Panc1 (cell line): ENCODE measurements around the gene PIGM. TPM values are rescaled to one million over a fixed set of nuclear protein-coding genes. Genes with fewer than 3 reads are reported as not detected.

Experiments
- ATAC-seq: fragments of 200-7000 bp; cut with Tn5 transposase; 2 replicates; pipeline ENCODE4 v1.9.1; 2020; ENCODE audit warnings: mild to moderate bottlenecking, moderate library complexity
- BruUV-seq: library from RNA; stranded (reverse); fragments of 400-500 nt; replicated peaks from 2 replicates; lab custom pipeline; 2021; lab: Mats Ljungman, UMichigan
- CTCF ChIA-PET: fragments of 300-600 bp; sonication (Branson Sonifier 250); formaldehyde crosslinking; loops from one replicate; lab custom pipeline; 2022; ENCODE audit warnings: antibody characterized with exemption; lab: Charles Lee
- POLR2A ChIA-PET: fragments of 300-600 bp; sonication (Branson Sonifier 250); formaldehyde crosslinking; loops from one replicate; lab custom pipeline; 2022; ENCODE audit warnings: antibody characterized with exemption; lab: Charles Lee
- DNase-seq: peaks from one replicate; pipeline ENCODE4 v3.0.0-alpha.2; 2010; ENCODE audit warnings: low read depth, low spot score
- H3K27ac ChIP-seq: 2 replicates; pipeline ENCODE4 v1.5.1; 2011; ENCODE audit warnings: mild to moderate bottlenecking, low read length, inconsistent platforms
- H3K27me3 ChIP-seq: fragments of 200-500 bp; sonication (Bioruptor generic); 2 replicates; pipeline ENCODE4 v1.6.0; 2014; ENCODE audit warnings: low read length, inconsistent platforms; ENCODE audit not compliant: control insufficient read depth, insufficient read depth
- H3K36me3 ChIP-seq: fragments of 200-500 bp; sonication (Bioruptor generic); 2 replicates; pipeline ENCODE4 v1.5.1; 2014; ENCODE audit warnings: inconsistent platforms, mild to moderate bottlenecking, low read length, moderate library complexity; ENCODE audit not compliant: control insufficient read depth, insufficient read depth
- H3K4me1 ChIP-seq: 2 replicates; pipeline ENCODE4 v1.5.1; 2011; ENCODE audit warnings: inconsistent platforms, mild to moderate bottlenecking, low read length, moderate library complexity; ENCODE audit not compliant: control insufficient read depth, insufficient read depth
- H3K4me3 ChIP-seq, 2 experiments: 2 replicates each; pipeline ENCODE4 v1.5.1; 2011 to 2012; ENCODE audit warnings: low read depth in 2 of 2, low read length in 2 of 2, mild to moderate bottlenecking in 2 of 2, inconsistent platforms in 1 of 2, moderate library complexity in 1 of 2
- H3K9me3 ChIP-seq: fragments of 200-500 bp; sonication (Bioruptor generic); 2 replicates; pipeline ENCODE4 v1.5.1; 2014; ENCODE audit warnings: low read depth, mild to moderate bottlenecking, inconsistent platforms, low read length, moderate library complexity; ENCODE audit not compliant: control insufficient read depth, insufficient read depth
- POLR2AphosphoS5 ChIP-seq: IDR thresholded peaks from 2 replicates; pipeline ENCODE4 v1.6.1; 2012; ENCODE audit warnings: mild to moderate bottlenecking, low read depth, low read length, moderate library complexity
- SIN3A ChIP-seq: IDR thresholded peaks from 2 replicates; pipeline ENCODE4 v1.6.1; 2012; ENCODE audit warnings: low read depth, mild to moderate bottlenecking, low read length, moderate library complexity, borderline replicate concordance; ENCODE audit not compliant: insufficient read depth
- TCF7L2 ChIP-seq: IDR thresholded peaks from 2 replicates; pipeline ENCODE4 v1.6.1; 2011; ENCODE audit warnings: mild to moderate bottlenecking, low read depth, low read length, inconsistent platforms
- in situ Hi-C: cut with HindIII; loops from 2 replicates; pipeline ENCODE4 v1.10.0; 2016; ENCODE audit warnings: low sequenced_read_pairs, low pct_unique_long_range_greater_than_20kb
- intact Hi-C: fragments of 100-400 bp; cut with micrococcal nuclease; formaldehyde crosslinking; loops from one replicate; pipeline ENCODE4 v1.10.0; 2022; ENCODE audit not compliant: unreplicated experiment
- total RNA-seq: library from RNA; stranded (reverse); gene quantifications from one replicate; pipeline ENCODE4 v1.2.1, GENCODE V29; 2021; ENCODE audit not compliant: unreplicated experiment
- TF ChIP-seq, protein P1 (sequence below), 2 experiments: IDR thresholded peaks; 2 replicates each; pipeline ENCODE4 v1.6.1; 2011 to 2012; ENCODE audit warnings: low read depth in 2 of 2, control low read depth in 1 of 2, low read length in 1 of 2, mild to moderate bottlenecking in 1 of 2, moderate library complexity in 1 of 2; ENCODE audit not compliant: insufficient read depth in 1 of 2
- TF ChIP-seq, protein P2 (sequence below): fragments of 450-650 bp; IDR thresholded peaks from 2 replicates; pipeline ENCODE4 v1.5.1; 2017; ENCODE audit warnings: mild to moderate bottlenecking

Gene PIGM
- total RNA-seq, 1 experiment from 2014 or later: 4.4 TPM

DNA sequence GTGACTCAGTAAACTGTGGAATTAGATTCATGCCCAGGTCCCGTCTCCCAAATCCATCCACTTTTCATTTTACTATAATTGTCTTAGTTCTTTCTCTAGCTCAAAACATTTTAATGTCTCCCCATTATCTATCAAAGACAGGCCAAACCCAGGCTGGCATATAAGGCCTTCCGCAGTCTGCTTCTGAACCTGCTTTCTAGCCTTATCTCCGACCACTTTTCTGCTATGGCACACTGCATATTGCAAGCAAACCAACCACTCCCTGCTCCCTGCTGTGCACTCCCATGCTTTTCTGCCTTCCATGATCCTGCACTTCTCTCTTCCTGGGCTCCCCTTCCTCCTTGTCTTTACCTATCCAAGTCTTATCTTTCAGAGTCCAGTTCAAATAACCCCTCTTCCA, 17.3 kb upstream of the PIGM start:
- no peak overlapping the region for H3K4me3 ChIP-seq
- no TSS peak for BruUV-seq
- no peaks in the 10 kb centered on the region for H3K9me3 ChIP-seq
- ChIA-PET CTCF (no interaction called here), POLR2A (no interaction called here)
- H3K27me3 ChIP-seq: peaks cover 27% of the 10 kb centered on the region
- no peak for DNase-seq
- in situ Hi-C loops (no loop called here), intact Hi-C loops (no loop called here)
- no peaks in the 10 kb centered on the region for H3K36me3 ChIP-seq
- no peaks in the 10 kb centered on the region for H3K4me1 ChIP-seq
- TF ChIP-seq, protein P1, sequence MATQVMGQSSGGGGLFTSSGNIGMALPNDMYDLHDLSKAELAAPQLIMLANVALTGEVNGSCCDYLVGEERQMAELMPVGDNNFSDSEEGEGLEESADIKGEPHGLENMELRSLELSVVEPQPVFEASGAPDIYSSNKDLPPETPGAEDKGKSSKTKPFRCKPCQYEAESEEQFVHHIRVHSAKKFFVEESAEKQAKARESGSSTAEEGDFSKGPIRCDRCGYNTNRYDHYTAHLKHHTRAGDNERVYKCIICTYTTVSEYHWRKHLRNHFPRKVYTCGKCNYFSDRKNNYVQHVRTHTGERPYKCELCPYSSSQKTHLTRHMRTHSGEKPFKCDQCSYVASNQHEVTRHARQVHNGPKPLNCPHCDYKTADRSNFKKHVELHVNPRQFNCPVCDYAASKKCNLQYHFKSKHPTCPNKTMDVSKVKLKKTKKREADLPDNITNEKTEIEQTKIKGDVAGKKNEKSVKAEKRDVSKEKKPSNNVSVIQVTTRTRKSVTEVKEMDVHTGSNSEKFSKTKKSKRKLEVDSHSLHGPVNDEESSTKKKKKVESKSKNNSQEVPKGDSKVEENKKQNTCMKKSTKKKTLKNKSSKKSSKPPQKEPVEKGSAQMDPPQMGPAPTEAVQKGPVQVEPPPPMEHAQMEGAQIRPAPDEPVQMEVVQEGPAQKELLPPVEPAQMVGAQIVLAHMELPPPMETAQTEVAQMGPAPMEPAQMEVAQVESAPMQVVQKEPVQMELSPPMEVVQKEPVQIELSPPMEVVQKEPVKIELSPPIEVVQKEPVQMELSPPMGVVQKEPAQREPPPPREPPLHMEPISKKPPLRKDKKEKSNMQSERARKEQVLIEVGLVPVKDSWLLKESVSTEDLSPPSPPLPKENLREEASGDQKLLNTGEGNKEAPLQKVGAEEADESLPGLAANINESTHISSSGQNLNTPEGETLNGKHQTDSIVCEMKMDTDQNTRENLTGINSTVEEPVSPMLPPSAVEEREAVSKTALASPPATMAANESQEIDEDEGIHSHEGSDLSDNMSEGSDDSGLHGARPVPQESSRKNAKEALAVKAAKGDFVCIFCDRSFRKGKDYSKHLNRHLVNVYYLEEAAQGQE (IDR thresholded peaks at IDR 0.05; ENCODE audit: insufficient read depth in 1 of 2, low read depth in 2 of 2, low read length in 1 of 2): no peak
- TF ChIP-seq POLR2AphosphoS5 (no peak), TCF7L2 (no peak), SIN3A (no peak)
- TF ChIP-seq, protein P2, sequence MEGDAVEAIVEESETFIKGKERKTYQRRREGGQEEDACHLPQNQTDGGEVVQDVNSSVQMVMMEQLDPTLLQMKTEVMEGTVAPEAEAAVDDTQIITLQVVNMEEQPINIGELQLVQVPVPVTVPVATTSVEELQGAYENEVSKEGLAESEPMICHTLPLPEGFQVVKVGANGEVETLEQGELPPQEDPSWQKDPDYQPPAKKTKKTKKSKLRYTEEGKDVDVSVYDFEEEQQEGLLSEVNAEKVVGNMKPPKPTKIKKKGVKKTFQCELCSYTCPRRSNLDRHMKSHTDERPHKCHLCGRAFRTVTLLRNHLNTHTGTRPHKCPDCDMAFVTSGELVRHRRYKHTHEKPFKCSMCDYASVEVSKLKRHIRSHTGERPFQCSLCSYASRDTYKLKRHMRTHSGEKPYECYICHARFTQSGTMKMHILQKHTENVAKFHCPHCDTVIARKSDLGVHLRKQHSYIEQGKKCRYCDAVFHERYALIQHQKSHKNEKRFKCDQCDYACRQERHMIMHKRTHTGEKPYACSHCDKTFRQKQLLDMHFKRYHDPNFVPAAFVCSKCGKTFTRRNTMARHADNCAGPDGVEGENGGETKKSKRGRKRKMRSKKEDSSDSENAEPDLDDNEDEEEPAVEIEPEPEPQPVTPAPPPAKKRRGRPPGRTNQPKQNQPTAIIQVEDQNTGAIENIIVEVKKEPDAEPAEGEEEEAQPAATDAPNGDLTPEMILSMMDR: no peak
- no peak for ATAC-seq
- no peak overlapping the region for H3K27ac ChIP-seq

DNA sequence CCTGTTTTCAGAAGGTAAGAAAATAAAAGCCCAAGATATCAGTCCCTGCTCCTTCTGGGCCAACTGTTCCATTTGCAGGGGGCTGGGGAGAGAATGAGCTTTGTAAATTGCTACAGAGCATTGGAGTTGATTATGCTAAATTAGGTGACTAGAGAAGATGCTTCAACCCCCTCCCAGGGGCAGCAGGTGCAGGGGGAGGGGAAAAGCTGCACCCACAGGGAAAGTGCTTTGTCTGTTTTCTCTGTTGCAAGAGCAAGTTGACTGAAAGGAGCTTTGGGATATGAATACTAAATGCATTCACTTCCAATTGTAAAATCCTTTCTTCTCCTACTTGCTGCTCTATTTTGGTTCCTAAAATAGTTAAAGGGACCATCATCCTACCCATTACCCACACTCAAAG, 16.5 kb upstream of the PIGM start:
- no peak for TF ChIP-seq TCF7L2
- ATAC-seq (no peak), DNase-seq (no peak)
- ChIA-PET POLR2A (no interaction called here), CTCF (interaction anchor here (0.8 kb wide), 1 partner anchor 38 kb away, joined by 3 read pairs; no protein-coding TSS in a partner anchor)
- Histone ChIP-seq H3K9me3 (no peaks in the 10 kb centered on the region), H3K36me3 (no peaks in the 10 kb centered on the region), H3K27me3 (peaks cover 27% of the 10 kb centered on the region), H3K4me1 (no peaks in the 10 kb centered on the region), H3K27ac (no peak overlapping the region), H3K4me3 (no peak overlapping the region)
- in situ Hi-C loops (no loop called here), intact Hi-C loops (no loop called here)
- BruUV-seq: no TSS peak

DNA sequence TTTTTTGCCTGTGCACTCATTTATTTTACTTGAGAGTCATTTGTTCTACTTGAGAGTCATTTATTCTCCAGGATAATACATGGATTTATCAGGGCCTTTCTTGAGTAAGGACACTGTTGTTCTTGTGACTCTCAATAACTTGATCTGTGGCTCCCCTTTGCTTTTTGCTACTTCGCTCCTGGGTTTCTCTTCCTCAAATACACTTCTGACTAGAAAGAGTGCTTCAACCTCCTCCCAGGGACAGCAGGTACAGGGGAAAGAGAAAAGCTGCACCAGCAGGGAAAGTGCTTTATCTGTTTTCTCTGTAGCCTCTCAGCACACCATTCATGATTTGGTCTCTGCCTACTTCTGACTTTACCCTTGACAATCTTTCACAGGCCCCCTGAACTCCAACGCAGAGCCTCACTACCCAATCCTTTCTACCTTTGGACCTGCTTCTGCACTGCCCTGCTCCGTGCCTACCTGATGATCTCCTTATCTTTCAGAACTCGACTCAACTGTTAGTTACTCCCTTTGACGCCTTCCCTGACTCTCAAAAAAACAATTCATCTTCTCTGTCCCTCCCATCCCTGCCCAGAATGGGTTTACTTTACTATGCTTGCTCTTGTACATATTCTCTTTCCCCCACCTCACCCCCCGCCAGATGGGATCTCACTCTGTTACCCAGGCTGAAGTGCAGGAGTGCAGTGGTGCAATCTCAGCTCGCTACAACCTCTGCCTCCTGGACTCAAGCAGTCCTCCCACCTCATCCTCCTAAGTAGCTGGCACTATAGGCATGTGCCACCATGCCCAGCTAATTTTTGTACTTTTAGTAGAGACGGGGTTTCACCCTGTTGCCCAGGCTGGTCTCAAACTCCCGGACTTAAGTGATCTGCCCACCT, 15.6 kb upstream of the PIGM start:
- Histone ChIP-seq H3K27me3 (peaks cover 19% of the 10 kb centered on the region), H3K36me3 (no peaks in the 10 kb centered on the region), H3K27ac (no peak overlapping the region), H3K9me3 (no peaks in the 10 kb centered on the region), H3K4me3 (no peak overlapping the region), H3K4me1 (no peaks in the 10 kb centered on the region)
- DNase-seq (no peak), ATAC-seq (no peak)
- in situ Hi-C loops: no loop called here
- intact Hi-C loops: loop anchor here (2.0 kb wide), 1 partner anchor 37 kb away; no protein-coding TSS in a partner anchor
- ChIA-PET POLR2A (interaction anchor here (0.5 kb wide), 1 partner anchor 968 kb away, joined by 9 read pairs; no protein-coding TSS in a partner anchor), CTCF (interaction anchor here (0.6 to 2.2 kb wide), 5 partner anchors 9 to 38 kb away, joined by 3 to 13 read pairs (median 4); no protein-coding TSS in a partner anchor)
- no TSS peak for BruUV-seq
- TF ChIP-seq TCF7L2 (no peak), POLR2AphosphoS5 (no peak), SIN3A (no peak)
- TF ChIP-seq, protein P2: no peak
- TF ChIP-seq, protein P1 (IDR thresholded peaks at IDR 0.05; ENCODE audit: insufficient read depth in 1 of 2, low read depth in 2 of 2, low read length in 1 of 2): no peak
